A549 (cell line): ENCODE measurements around the gene DNAJB4. TPM values are rescaled to one million over a fixed set of nuclear protein-coding genes. Genes with fewer than 3 reads are reported as not detected.

Source experiments
- ATAC-seq, 2 experiments: fragments of 200-7000 bp in 1 of 2; fragments of >200 bp in 1 of 2; cut with Nextera tagmentation in 1 of 2; cut with Tn5 transposase in 1 of 2; 3 replicates each; pipeline versions ENCODE4 v1.8.0 to v1.9.1; 2018 to 2020; ENCODE audit warnings: mild to moderate bottlenecking in 1 of 2, moderate library complexity in 1 of 2
- CTCF ChIA-PET: fragments of 300-600 bp; sonication (Branson Sonifier 250); formaldehyde crosslinking; extraction: SDS; loops from one replicate; lab custom pipeline; 2021; ENCODE audit warnings: antibody characterized with exemption, inconsistent platforms; lab: Yijun Ruan, JAX
- POLR2A ChIA-PET: fragments of 350-600 bp; formaldehyde crosslinking; extraction: SDS; loops from one replicate; lab custom pipeline; 2021; ENCODE audit warnings: antibody characterized with exemption, inconsistent platforms; lab: Yijun Ruan, JAX
- DNase-seq, 2 experiments: peaks; one replicate each; pipeline versions ENCODE4 v3.0.0 to v3.0.0-alpha.2; 2011 to 2016; ENCODE audit warnings: low read depth in 1 of 2, low spot score in 1 of 2
- FAIRE-seq: peaks from 2 replicates; lab custom pipeline; 2011; peaks lifted over from hg19 to GRCh38; lab: Jason Lieb, UNC
- H3K27ac ChIP-seq, 2 experiments: fragments of >200 bp; sonication (Bioruptor Twin); formaldehyde crosslinking; 3 replicates each; pipeline ENCODE4 v1.5.1; 2016 to 2017
- H3K4me1 ChIP-seq: fragments of >200 bp; sonication (Bioruptor Twin); formaldehyde crosslinking; 3 replicates; pipeline ENCODE4 v1.6.1; 2016
- H3K4me2 ChIP-seq: fragments of >200 bp; sonication (Bioruptor Twin); formaldehyde crosslinking; 3 replicates; pipeline ENCODE4 v1.6.1; 2016
- H3K4me3 ChIP-seq: fragments of >200 bp; sonication (Bioruptor Twin); formaldehyde crosslinking; 3 replicates; pipeline ENCODE4 v1.5.1; 2016
- H3K9me3 ChIP-seq: fragments of >200 bp; sonication (Bioruptor Twin); formaldehyde crosslinking; 3 replicates; pipeline ENCODE4 v1.6.1; 2016
- ATOH8 ChIP-seq: fragments of 250-450 bp; sonication (Bioruptor Pico); IDR thresholded peaks from 2 replicates; pipeline ENCODE4 v1.5.0; 2020; ENCODE audit warnings: low read depth, mild to moderate bottlenecking, moderate library complexity
- BCL3 ChIP-seq: fragments of >200 bp; sonication (Bioruptor Twin); formaldehyde crosslinking; IDR thresholded peaks from 3 replicates; pipeline ENCODE4 v1.6.1; 2016
- BHLHE40 ChIP-seq: IDR thresholded peaks from 2 replicates; pipeline ENCODE4 v1.6.1; 2012; ENCODE audit warnings: low read depth, low read length, inconsistent platforms
- CBX2 ChIP-seq: fragments of 200-600 bp; sonication (generic); IDR thresholded peaks from 2 replicates; pipeline ENCODE4 v1.6.1; 2016; ENCODE audit warnings: low read depth, mild to moderate bottlenecking, borderline replicate concordance
- CBX8 ChIP-seq: fragments of 200-600 bp; sonication (generic); IDR thresholded peaks from 2 replicates; pipeline ENCODE4 v1.6.1; 2016
- CHD2 ChIP-seq: fragments of 150-350 bp; IDR thresholded peaks from 2 replicates; pipeline ENCODE4 v1.6.1; 2014; ENCODE audit warnings: low read length; ENCODE audit not compliant: partially characterized antibody
- CHD4 ChIP-seq: fragments of 200-600 bp; sonication (generic); IDR thresholded peaks from 2 replicates; pipeline ENCODE4 v1.6.1; 2016; ENCODE audit warnings: antibody characterized with exemption, mild to moderate bottlenecking, borderline replicate concordance
- CTCF ChIP-seq: fragments of >200 bp; sonication (Bioruptor Twin); formaldehyde crosslinking; IDR thresholded peaks from 3 replicates; pipeline ENCODE4 v1.5.1; 2016
- EHF ChIP-seq: fragments of 250-450 bp; sonication (Bioruptor Pico); IDR thresholded peaks from 2 replicates; pipeline ENCODE4 v1.5.0; 2020; ENCODE audit warnings: mild to moderate bottlenecking
- ELK1 ChIP-seq: fragments of 150-350 bp; IDR thresholded peaks from 2 replicates; pipeline ENCODE4 v1.6.1; 2014; ENCODE audit warnings: low read depth, mild to moderate bottlenecking, low read length
- FOSB ChIP-seq: fragments of 250-450 bp; sonication (Bioruptor Pico); IDR thresholded peaks from 2 replicates; pipeline ENCODE4 v1.5.0; 2020; ENCODE audit warnings: mild to moderate bottlenecking, moderate library complexity
- GATA3 ChIP-seq: IDR thresholded peaks from 2 replicates; pipeline ENCODE4 v1.6.1; 2012; ENCODE audit warnings: borderline replicate concordance
- HEYL ChIP-seq: fragments of 250-450 bp; sonication (Bioruptor Pico); IDR thresholded peaks from 2 replicates; pipeline ENCODE4 v1.8.0; 2021; ENCODE audit warnings: mild to moderate bottlenecking, moderate library complexity
- HOXB13 ChIP-seq: fragments of 250-450 bp; sonication (Bioruptor Pico); IDR thresholded peaks from 2 replicates; pipeline ENCODE4 v1.5.0; 2020; ENCODE audit warnings: low read depth, mild to moderate bottlenecking, moderate library complexity
- JUN ChIP-seq, 2 experiments: fragments of >200 bp; sonication (Bioruptor Twin); formaldehyde crosslinking; IDR thresholded peaks; 2 replicates in 1 of 2; 3 replicates in 1 of 2; pipeline ENCODE4 v1.6.1; 2016 to 2017
- JUNB ChIP-seq: fragments of >200 bp; sonication (Bioruptor Twin); formaldehyde crosslinking; IDR thresholded peaks from 2 replicates; pipeline ENCODE4 v1.6.1; 2016
- KDM1A ChIP-seq: fragments of 200-600 bp; sonication (generic); IDR thresholded peaks from 2 replicates; pipeline ENCODE4 v1.6.1; 2016; ENCODE audit warnings: low read depth, mild to moderate bottlenecking
- MAFK ChIP-seq: fragments of 450-650 bp; IDR thresholded peaks from 2 replicates; pipeline ENCODE4 v1.6.1; 2014; ENCODE audit not compliant: partially characterized antibody
- MYC ChIP-seq: IDR thresholded peaks from 2 replicates; pipeline ENCODE4 v1.6.1; 2012; ENCODE audit warnings: mild to moderate bottlenecking, inconsistent platforms, low read length, improper control_type of control experiment, borderline replicate concordance
- NFE2L2 ChIP-seq: fragments of 150-350 bp; conservative IDR thresholded peaks from 2 replicates; pipeline ENCODE4 v1.6.1; 2014; ENCODE audit warnings: low read length
- NPAS2 ChIP-seq: fragments of 250-450 bp; sonication (Bioruptor Pico); IDR thresholded peaks from 2 replicates; pipeline ENCODE4 v1.8.0; 2022; ENCODE audit warnings: mild to moderate bottlenecking, moderate library complexity, borderline replicate concordance
- NR3C1 ChIP-seq: fragments of >200 bp; sonication (Bioruptor Twin); formaldehyde crosslinking; IDR thresholded peaks from 3 replicates; pipeline ENCODE4 v1.6.1; 2017
- PHF8 ChIP-seq: fragments of 200-600 bp; sonication (generic); IDR thresholded peaks from 2 replicates; pipeline ENCODE4 v1.6.1; 2016; ENCODE audit warnings: low read depth, mild to moderate bottlenecking, antibody characterized with exemption, moderate library complexity, borderline replicate concordance
- POLR2A ChIP-seq: IDR thresholded peaks from 2 replicates; pipeline ENCODE4 v1.6.1; 2012; ENCODE audit warnings: mild to moderate bottlenecking, low read length
- POLR2AphosphoS2 ChIP-seq: conservative IDR thresholded peaks from 2 replicates; pipeline ENCODE4 v1.6.1; 2012; ENCODE audit warnings: low read length, improper control_type of control experiment, inconsistent platforms
- RARB ChIP-seq: fragments of 250-450 bp; sonication (Bioruptor Pico); IDR thresholded peaks from 2 replicates; pipeline ENCODE4 v1.8.0; 2021; ENCODE audit warnings: mild to moderate bottlenecking, moderate library complexity
- RFX5 ChIP-seq: fragments of 450-650 bp; IDR thresholded peaks from 2 replicates; pipeline ENCODE4 v1.7.1; 2014; ENCODE audit warnings: antibody characterized with exemption, mild to moderate bottlenecking, moderate library complexity
- RNF2 ChIP-seq: fragments of 200-600 bp; sonication (generic); IDR thresholded peaks from 2 replicates; pipeline ENCODE4 v1.6.1; 2016; ENCODE audit warnings: low read depth, mild to moderate bottlenecking, antibody characterized with exemption, moderate library complexity, borderline replicate concordance
- SREBF2 ChIP-seq: fragments of 450-650 bp; IDR thresholded peaks from 2 replicates; pipeline ENCODE4 v1.6.1; 2014; ENCODE audit warnings: mild to moderate bottlenecking, moderate library complexity
- ZC3H11A ChIP-seq: fragments of 450-650 bp; IDR thresholded peaks from 2 replicates; pipeline ENCODE4 v1.6.1; 2014; ENCODE audit warnings: antibody characterized with exemption, mild to moderate bottlenecking
- ZSCAN20 ChIP-seq: fragments of 250-450 bp; sonication (Bioruptor Pico); IDR thresholded peaks from 2 replicates; pipeline ENCODE4 v1.8.0; 2022; ENCODE audit warnings: mild to moderate bottlenecking, moderate library complexity
- WGBS: methylation state at CpG from one replicate; pipeline ENCODE4 v1.1.6; 2017; ENCODE audit errors: missing lambda C conversion rate; 5-methylcytosine and 5-hydroxymethylcytosine counted together
- polyA minus RNA-seq: library from RNA; depleted of rRNA, polyadenylated mRNA; stranded (reverse); fragments of >200 nt; gene quantifications from 2 replicates; pipeline ENCODE4 v1.2.3, GENCODE V29; 2011; rRNA and poly(A)+ RNA removed
- polyA plus RNA-seq, 4 experiments: library from polyadenylated mRNA; depleted of rRNA in 3 of 4; stranded (reverse); fragments of >200 nt; fragmentation: RNase III in 1 of 4; extraction: RNeasy Plus Mini Kit Qiagen cat#74134 plus additional on column Dnase treatment in 1 of 4; gene quantifications; 2 replicates in 3 of 4; 3 replicates in 1 of 4; pipeline ENCODE4 v1.2.3, GENCODE V29; 2011 to 2017
- TF ChIP-seq, protein P1 (sequence below): fragments of 450-650 bp; IDR thresholded peaks from 2 replicates; pipeline ENCODE4 v1.6.1; 2014; ENCODE audit warnings: antibody characterized with exemption
- TF ChIP-seq, protein P2 (sequence below): IDR thresholded peaks from 2 replicates; pipeline ENCODE4 v1.6.1; 2012
- TF ChIP-seq, protein P3 (sequence below): IDR thresholded peaks from 2 replicates; pipeline ENCODE4 v1.6.1; 2012

DNAJB4 gene
- polyA plus RNA-seq (2011; rRNA removed) (18.5 and 30.0 TPM in 2 replicates), polyA plus RNA-seq (2017; fragmentation: RNase III; extraction: RNeasy Plus Mini Kit Qiagen cat#74134 plus additional on column Dnase treatment) (48.8 to 62.6 TPM (median 49.0 TPM) in 3 replicates), polyA minus RNA-seq (6.4 and 15.0 TPM in 2 replicates)
- polyA plus RNA-seq (2012; cell fraction: cytosol; rRNA removed): 6.6 and 6.9 TPM in 2 replicates
- polyA plus RNA-seq (2012; cell fraction: nucleus; rRNA removed): 3.0 and 4.9 TPM in 2 replicates

DNA sequence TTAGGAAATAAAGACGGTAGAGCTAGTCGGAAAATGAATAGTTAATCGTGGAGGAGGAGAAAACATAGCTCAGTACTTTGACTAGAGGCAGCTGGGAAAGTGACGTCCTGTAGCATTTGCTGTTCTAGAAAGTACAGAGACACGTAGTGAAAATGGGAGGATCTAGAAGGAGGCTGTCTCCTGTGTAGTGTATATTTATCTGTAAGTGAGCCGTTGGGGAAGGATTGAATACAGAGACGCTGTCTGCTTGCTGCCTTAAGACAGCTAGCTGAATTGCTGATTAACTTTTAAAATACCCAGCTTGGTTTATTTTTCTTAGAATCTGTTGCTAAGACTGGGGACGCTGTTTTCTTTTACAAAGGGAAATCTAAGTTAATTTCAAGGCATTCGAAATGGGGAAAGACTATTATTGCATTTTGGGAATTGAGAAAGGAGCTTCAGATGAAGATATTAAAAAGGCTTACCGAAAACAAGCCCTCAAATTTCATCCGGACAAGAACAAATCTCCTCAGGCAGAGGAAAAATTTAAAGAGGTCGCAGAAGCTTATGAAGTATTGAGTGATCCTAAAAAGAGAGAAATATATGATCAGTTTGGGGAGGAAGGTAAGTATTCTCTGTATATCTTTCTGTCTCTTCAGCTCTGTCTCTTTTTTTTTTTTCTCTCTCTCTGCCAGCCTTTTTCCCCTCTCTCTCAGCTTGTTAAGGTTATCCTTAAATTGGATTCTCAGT, at the start of gene DNAJB4:
TSS of gene DNAJB4 (plus strand) at position 221 of the 729 bp plus-strand sequence. CDS start at position 393, 172 bp downstream.
- WGBS: 2% methylated on average over 12 of the region's 12 CpGs
- CTCF ChIA-PET: interaction anchor here (0.8 to 4.6 kb wide), 6 partner anchors 19 to 127 kb away, joined by 3 to 32 read pairs (median 4); no protein-coding TSS in a partner anchor
- peak; percentile 98 for ATAC-seq
- no peak for TF ChIP-seq NFE2L2
- TF ChIP-seq PHF8: peak; percentile 52; the same call in 1 of the 2 replicates
- TF ChIP-seq, protein P1, sequence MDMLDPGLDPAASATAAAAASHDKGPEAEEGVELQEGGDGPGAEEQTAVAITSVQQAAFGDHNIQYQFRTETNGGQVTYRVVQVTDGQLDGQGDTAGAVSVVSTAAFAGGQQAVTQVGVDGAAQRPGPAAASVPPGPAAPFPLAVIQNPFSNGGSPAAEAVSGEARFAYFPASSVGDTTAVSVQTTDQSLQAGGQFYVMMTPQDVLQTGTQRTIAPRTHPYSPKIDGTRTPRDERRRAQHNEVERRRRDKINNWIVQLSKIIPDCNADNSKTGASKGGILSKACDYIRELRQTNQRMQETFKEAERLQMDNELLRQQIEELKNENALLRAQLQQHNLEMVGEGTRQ: no peak
- no peak for TF ChIP-seq ZSCAN20 (CRISPR knock-in tag)
- no peak for TF ChIP-seq HEYL (CRISPR knock-in tag)
- peak; percentile 37; the same call in 1 of the 2 replicates for TF ChIP-seq FOSB
- no peak for TF ChIP-seq EHF (CRISPR knock-in tag)
- no peak for TF ChIP-seq CBX8
- no peak for TF ChIP-seq CHD4
- no peak for TF ChIP-seq BCL3
- no peak for TF ChIP-seq SREBF2
- no peak for TF ChIP-seq JUNB
- no peak for TF ChIP-seq HOXB13 (CRISPR knock-in tag)
- no peak for TF ChIP-seq MAFK
- TF ChIP-seq JUN (IDR thresholded peaks at IDR 0.05): peak in 1 of 2 experiments; percentile 40; a peak in 1 of 5 replicates
- TF ChIP-seq KDM1A: no peak
- TF ChIP-seq NPAS2 (CRISPR knock-in tag): no peak
- TF ChIP-seq RFX5: no peak
- TF ChIP-seq POLR2A: peak; percentile 25; the same call in 1 of the 2 replicates
- no peak for TF ChIP-seq ELK1
- TF ChIP-seq RARB: no peak
- TF ChIP-seq GATA3: no peak
- TF ChIP-seq ATOH8 (CRISPR knock-in tag): no peak
- TF ChIP-seq, protein P2, sequence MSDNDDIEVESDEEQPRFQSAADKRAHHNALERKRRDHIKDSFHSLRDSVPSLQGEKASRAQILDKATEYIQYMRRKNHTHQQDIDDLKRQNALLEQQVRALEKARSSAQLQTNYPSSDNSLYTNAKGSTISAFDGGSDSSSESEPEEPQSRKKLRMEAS: peak; percentile 52; the same call in 1 of the 2 replicates
- TF ChIP-seq MYC: no peak
- TF ChIP-seq, protein P3, sequence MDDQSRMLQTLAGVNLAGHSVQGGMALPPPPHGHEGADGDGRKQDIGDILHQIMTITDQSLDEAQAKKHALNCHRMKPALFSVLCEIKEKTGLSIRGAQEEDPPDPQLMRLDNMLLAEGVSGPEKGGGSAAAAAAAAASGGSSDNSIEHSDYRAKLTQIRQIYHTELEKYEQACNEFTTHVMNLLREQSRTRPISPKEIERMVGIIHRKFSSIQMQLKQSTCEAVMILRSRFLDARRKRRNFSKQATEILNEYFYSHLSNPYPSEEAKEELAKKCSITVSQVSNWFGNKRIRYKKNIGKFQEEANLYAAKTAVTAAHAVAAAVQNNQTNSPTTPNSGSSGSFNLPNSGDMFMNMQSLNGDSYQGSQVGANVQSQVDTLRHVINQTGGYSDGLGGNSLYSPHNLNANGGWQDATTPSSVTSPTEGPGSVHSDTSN: no peak
- no peak for TF ChIP-seq BHLHE40
- TF ChIP-seq ZC3H11A: no peak
- TF ChIP-seq NR3C1: no peak
- no peak for TF ChIP-seq POLR2AphosphoS2
- TF ChIP-seq RNF2: no peak
- no peak for TF ChIP-seq CBX2
- TF ChIP-seq CTCF: no peak
- TF ChIP-seq CHD2: no peak

More for the DNA sequence above, at the start of gene DNAJB4:
- DNase-seq (peak; percentile 47 to 95), FAIRE-seq (no peak)
- no peaks in the 10 kb centered on the region for H3K9me3 ChIP-seq
- peak within 1 kb of the TSS; percentile 83 to 87 for H3K27ac ChIP-seq
- peak within 1 kb of the TSS; percentile 87 for H3K4me2 ChIP-seq
- POLR2A ChIA-PET: interaction anchor here (0.6 to 6.8 kb wide), 29 partner anchors 9 to 466 kb away, joined by 3 to 94 read pairs (median 4); partner anchors contain the start of gene FUBP1
- H3K4me3 ChIP-seq: peak within 1 kb of the TSS; percentile 58
- H3K4me1 ChIP-seq: peaks cover 34% of the 10 kb centered on the region
